GM12872 (cell line): ENCODE measurements around the gene SLC4A2.

Source experiments
- CTCF ChIP-seq: IDR thresholded peaks from 3 replicates; pipeline ENCODE4 v1.5.1; 2011; ENCODE audit warnings: low read depth, mild to moderate bottlenecking, low read length, moderate library complexity; ENCODE audit not compliant: insufficient read depth

Gene SLC4A2

GRCh38 chr7:151059367-151060112, at the start of gene SLC4A2:
Gene SLC4A2 (plus strand): TSS chr7:151059589. CDS start chr7:151061988, 2,399 bp downstream.
- peak; percentile 65 for TF ChIP-seq CTCF

GRCh38 chr7:151010037-151010306, 49.4 kb upstream of the SLC4A2 start:
- TF ChIP-seq CTCF: no peak

- no peak for TF ChIP-seq CTCF
These were observed 48.9 kb upstream of the SLC4A2 start for GRCh38 chr7:151010307-151011096.

- TF ChIP-seq CTCF: no peak
These were observed 48.3 kb upstream of the SLC4A2 start for GRCh38 chr7:151011097-151011409.

- TF ChIP-seq CTCF: no peak
These were observed 47.2 kb upstream of the SLC4A2 start for GRCh38 chr7:151012031-151012692.

GRCh38 chr7:151012911-151013347, 46.5 kb upstream of the SLC4A2 start:
- TF ChIP-seq CTCF: peak; percentile 68

GRCh38 chr7:151013356-151013732, 46.0 kb upstream of the SLC4A2 start:
- no peak for TF ChIP-seq CTCF
